SW 1271 (cell line): ENCODE measurements around the gene STRAP.
A peak's percentile ranks its signal among the peaks of the same experiment; 100 is the strongest.
"Not testable (repeated sequence)": the region's sequence is repeated elsewhere in the genome, so short reads cannot be mapped to it uniquely, and the experiment has no call there.

Source experiments
- DNase-seq, 2 experiments: peaks; one replicate each; lab custom pipeline; 2025; lab: John Stamatoyannopoulos, UW

Gene STRAP

GRCh38 chr12:15873556-15873955 lies 8.6 kb upstream of the STRAP start:
- DNase-seq: no peak

GRCh38 chr12:15874556-15875145 lies 7.5 kb upstream of the STRAP start:
- not testable (repeated sequence) for DNase-seq

- no peak for DNase-seq
These were observed 6.3 kb upstream of the STRAP start for GRCh38 chr12:15875863-15876262.

- DNase-seq: no peak
These were observed 2.8 kb upstream of the STRAP start for GRCh38 chr12:15879413-15879812.

- no peak for DNase-seq
These were observed 1.5 kb upstream of the STRAP start for GRCh38 chr12:15880721-15881120.

- DNase-seq: no peak
These were observed 1.3 kb downstream of the STRAP start for GRCh38 chr12:15883536-15883935.

GRCh38 chr12:15886372-15887042 lies 4.3 kb downstream of the STRAP start:
- DNase-seq: no peak

- no peak for DNase-seq
These were observed 5.0 kb downstream of the STRAP start for GRCh38 chr12:15887043-15887817.

- DNase-seq: no peak
These were observed 10.6 kb downstream of the STRAP start for GRCh38 chr12:15892645-15893259.

GRCh38 chr12:15893260-15893659 lies 11.1 kb downstream of the STRAP start:
- DNase-seq: no peak

- DNase-seq: no peak
These were observed 14.7 kb downstream of the STRAP start for GRCh38 chr12:15896867-15897266.

GRCh38 chr12:15897433-15897832 lies 15.2 kb downstream of the STRAP start:
- no peak for DNase-seq

- DNase-seq: peak in 1 of 2 experiments; percentile 59
These were observed 17.2 kb downstream of the STRAP start for GRCh38 chr12:15899282-15899870.

- DNase-seq: no peak
These were observed 22.3 kb downstream of the STRAP start for GRCh38 chr12:15904378-15904920.

- no peak for DNase-seq
These were observed 28.3 kb downstream of the STRAP start for GRCh38 chr12:15910468-15910863.

GRCh38 chr12:15910864-15911721 lies 28.9 kb downstream of the STRAP start, which contains the start of gene DERA:
DERA (plus strand) TSS chr12:15911332; CDS start chr12:15911384, 52 bp downstream.
- peak; percentile 45 to 80 for DNase-seq

GRCh38 chr12:15911931-15912330 lies 29.7 kb downstream of the STRAP start:
- DNase-seq: not testable (repeated sequence)

- DNase-seq: not testable (repeated sequence)
These were observed 31.9 kb downstream of the STRAP start for GRCh38 chr12:15914131-15914530.

- no peak for DNase-seq
These were observed 35.9 kb downstream of the STRAP start for GRCh38 chr12:15918066-15918465.

- DNase-seq: no peak
These were observed 37.2 kb downstream of the STRAP start for GRCh38 chr12:15919418-15919817.

GRCh38 chr12:15924956-15925355 lies 42.8 kb downstream of the STRAP start:
- no peak for DNase-seq
